Liver (tissue), 9 donors: ENCODE measurements around the gene PAQR4. TPM values are rescaled to one million over a fixed set of nuclear protein-coding genes. Genes with fewer than 3 reads are reported as not detected.

ENCODE experiments used
- DNase-seq: peaks from one replicate; pipeline ENCODE4 v3.0.0-alpha.2; 2017; ENCODE audit warnings: low spot score
- H3K27ac ChIP-seq, 2 donors: one replicate each; pipeline ENCODE4 v1.7.0; 2013; ENCODE audit warnings: inconsistent platforms in 2 of 2, low read length in 2 of 2, control low read depth in 1 of 2, low read depth in 1 of 2, mild to moderate bottlenecking in 1 of 2
- H3K27me3 ChIP-seq, 4 donors: one replicate each; pipeline versions ENCODE4 v1.6.1 to v1.7.0; 2013; ENCODE audit warnings: low read length in 3 of 4, inconsistent platforms in 1 of 4, mild to moderate bottlenecking in 1 of 4, moderate library complexity in 1 of 4; ENCODE audit not compliant: control insufficient read depth in 4 of 4, insufficient read depth in 4 of 4
- H3K36me3 ChIP-seq, 4 donors: one replicate each; pipeline versions ENCODE4 v1.6.1 to v1.7.0; 2013; ENCODE audit warnings: low read length in 3 of 4, mild to moderate bottlenecking in 3 of 4, low read depth in 1 of 4, moderate library complexity in 1 of 4; ENCODE audit not compliant: control insufficient read depth in 4 of 4, insufficient read depth in 3 of 4
- H3K4me1 ChIP-seq, 4 donors: one replicate each; pipeline versions ENCODE4 v1.6.1 to v1.7.0; 2013; ENCODE audit warnings: low read length in 3 of 4, mild to moderate bottlenecking in 3 of 4, moderate library complexity in 1 of 4; ENCODE audit not compliant: control insufficient read depth in 4 of 4, insufficient read depth in 4 of 4
- H3K4me3 ChIP-seq, 3 donors: one replicate each; pipeline versions ENCODE4 v1.6.1 to v1.7.0; 2013; ENCODE audit warnings: low read length in 3 of 3, control low read depth in 1 of 3, low read depth in 1 of 3, mild to moderate bottlenecking in 1 of 3
- H3K9ac ChIP-seq, 2 donors: one replicate each; pipeline ENCODE4 v1.7.0; 2013; ENCODE audit warnings: low read length in 2 of 2, mild to moderate bottlenecking in 2 of 2, moderate library complexity in 2 of 2, control low read depth in 1 of 2, low read depth in 1 of 2
- H3K9me3 ChIP-seq, 4 donors: one replicate each; pipeline versions ENCODE4 v1.6.1 to v1.7.0; 2013; ENCODE audit warnings: low read length in 3 of 4; ENCODE audit not compliant: control insufficient read depth in 4 of 4
- ATF3 ChIP-seq: IDR thresholded peaks from 2 replicates; pipeline ENCODE4 v1.6.1; 2016; ENCODE audit warnings: antibody characterized with exemption
- CTCF ChIP-seq: fragments of 150-350 bp; IDR thresholded peaks from 2 replicates; pipeline ENCODE4 v1.5.1; 2017; ENCODE audit warnings: improper control_type of control experiment, low read depth, low read length; ENCODE audit not compliant: missing input control
- EGR1 ChIP-seq, 2 donors: IDR thresholded peaks; 2 replicates each; pipeline ENCODE4 v1.6.1; 2016 to 2018; ENCODE audit warnings: antibody characterized with exemption in 2 of 2, low read depth in 2 of 2
- FOXA1 ChIP-seq: IDR thresholded peaks from 2 replicates; pipeline ENCODE4 v1.6.1; 2016; ENCODE audit warnings: antibody characterized with exemption
- FOXA2 ChIP-seq: IDR thresholded peaks from 2 replicates; pipeline ENCODE4 v1.6.1; 2016; ENCODE audit warnings: antibody characterized with exemption
- GABPA ChIP-seq, 2 donors: IDR thresholded peaks in 1 of 2; conservative IDR thresholded peaks in 1 of 2; 2 replicates each; pipeline ENCODE4 v1.6.1; 2016; ENCODE audit warnings: antibody characterized with exemption in 2 of 2, mild to moderate bottlenecking in 1 of 2, moderate library complexity in 1 of 2
- HNF4A ChIP-seq, 2 donors: conservative IDR thresholded peaks; 2 replicates each; pipeline ENCODE4 v1.6.1; 2016; ENCODE audit warnings: antibody characterized with exemption in 2 of 2, mild to moderate bottlenecking in 2 of 2
- HNF4G ChIP-seq: IDR thresholded peaks from 2 replicates; pipeline ENCODE4 v1.6.1; 2016; ENCODE audit warnings: antibody characterized with exemption
- JUND ChIP-seq, 2 donors: IDR thresholded peaks; 2 replicates each; pipeline ENCODE4 v1.6.1; 2016; ENCODE audit warnings: antibody characterized with exemption in 2 of 2
- MAX ChIP-seq: IDR thresholded peaks from 2 replicates; pipeline ENCODE4 v1.6.1; 2016; ENCODE audit warnings: antibody characterized with exemption
- NR2F2 ChIP-seq: IDR thresholded peaks from 2 replicates; pipeline ENCODE4 v1.6.1; 2016; ENCODE audit warnings: antibody characterized with exemption
- RAD21 ChIP-seq, 2 donors: IDR thresholded peaks; 2 replicates each; pipeline ENCODE4 v1.6.1; 2016; ENCODE audit warnings: antibody characterized with exemption in 2 of 2, mild to moderate bottlenecking in 2 of 2
- REST ChIP-seq: IDR thresholded peaks from 2 replicates; pipeline ENCODE4 v1.6.1; 2016; ENCODE audit warnings: antibody characterized with exemption, mild to moderate bottlenecking
- RXRA ChIP-seq, 2 donors: IDR thresholded peaks; 2 replicates each; pipeline ENCODE4 v1.6.1; 2017 to 2018; ENCODE audit warnings: antibody characterized with exemption in 2 of 2, mild to moderate bottlenecking in 1 of 2
- SP1 ChIP-seq: IDR thresholded peaks from 2 replicates; pipeline ENCODE4 v1.6.1; 2018; ENCODE audit warnings: antibody characterized with exemption, mild to moderate bottlenecking
- TAF1 ChIP-seq: conservative IDR thresholded peaks from 2 replicates; pipeline ENCODE4 v1.6.1; 2016; ENCODE audit warnings: antibody characterized with exemption, mild to moderate bottlenecking
- YY1 ChIP-seq: IDR thresholded peaks from 2 replicates; pipeline ENCODE4 v1.6.1; 2016; ENCODE audit warnings: antibody characterized with exemption, mild to moderate bottlenecking
- ZBTB33 ChIP-seq: IDR thresholded peaks from 2 replicates; pipeline ENCODE4 v1.6.1; 2016; ENCODE audit warnings: antibody characterized with exemption
- whole genome bisulfite sequencing: extraction: QIAGEN DNeasy Blood & Tissue Kit; methylation state at CpG from one replicate; pipeline ENCODE4 v1.1.7; 2013; 5-methylcytosine and 5-hydroxymethylcytosine counted together
- polyA plus RNA-seq, 2 donors: library from polyadenylated mRNA; stranded (reverse) in 1 of 2; unstranded in 1 of 2; fragments of 200-250 nt in 1 of 2; fragments of >200 nt in 1 of 2; fragmentation: Nextera tagmentation in 1 of 2; extraction: Ambion mirVana in 1 of 2; gene quantifications; one replicate each; pipeline versions ENCODE4 v1.2.1 to v1.2.3, GENCODE V29; 2013 to 2015
- total RNA-seq, 2 donors: library from RNA; depleted of rRNA; stranded (reverse); fragments of >200 nt; gene quantifications; one replicate each; pipeline ENCODE4 v1.2.3, GENCODE V29; 2014
- donor health status: healthy.
- donor health status: healthy.
- donor health status: healthy.
- donor health status: healthy.
- donor health status: healthy.

Gene PAQR4
- total and polyA plus RNA-seq, 4 donors: 0.63 to 9.9 (median 2.0) TPM

GRCh38 chr16:2976673-2977072 lies 7.5 kb downstream of the PAQR4 start:
- H3K36me3 ChIP-seq: no peaks in the 10 kb centered on the region
- no peak for DNase-seq
- no peak overlapping the region for H3K4me3 ChIP-seq
- 96% methylated on average over 15 of the region's 15 CpGs for WGBS
- H3K9ac ChIP-seq: no peak overlapping the region
- H3K9me3 ChIP-seq: no peaks in the 10 kb centered on the region
- H3K27me3 ChIP-seq: peaks cover 0 to 2% (median 0%) of the 10 kb centered on the region in 4 donors
- peaks cover 8 to 25% (median 14%) of the 10 kb centered on the region in 4 donors for H3K4me1 ChIP-seq
- TF ChIP-seq EGR1 (IDR thresholded peaks at IDR 0.05; ENCODE audit: low read depth in 2 of 2): no peak
- no peak for TF ChIP-seq SP1
- no peak for TF ChIP-seq FOXA2
- TF ChIP-seq TAF1: no peak
- no peak for TF ChIP-seq ZBTB33
- no peak for TF ChIP-seq RXRA (IDR thresholded peaks at IDR 0.05)
- H3K27ac ChIP-seq: no peak overlapping the region

GRCh38 chr16:2977440-2977839 lies 8.3 kb downstream of the PAQR4 start:
- H3K27ac ChIP-seq: no peak overlapping the region
- H3K4me1 ChIP-seq: peaks cover 8 to 25% (median 14%) of the 10 kb centered on the region in 4 donors
- no peaks in the 10 kb centered on the region for H3K36me3 ChIP-seq
- H3K9ac ChIP-seq: no peak overlapping the region
- DNase-seq: no peak
- WGBS: 33% methylated on average over 6 of the region's 6 CpGs
- no peak overlapping the region for H3K4me3 ChIP-seq
- no peaks in the 10 kb centered on the region for H3K9me3 ChIP-seq
- H3K27me3 ChIP-seq: peaks cover 0 to 2% (median 0%) of the 10 kb centered on the region in 4 donors
- TF ChIP-seq YY1: peak; percentile 83
- no peak for TF ChIP-seq GABPA (IDR thresholded peaks at IDR 0.05 in 1 of 2, conservative IDR thresholded peaks at IDR 0.05 in 1 of 2)
- no peak for TF ChIP-seq CTCF
- peak; percentile 81 for TF ChIP-seq SP1
- no peak for TF ChIP-seq ATF3
- no peak for TF ChIP-seq NR2F2
- no peak for TF ChIP-seq RAD21 (IDR thresholded peaks at IDR 0.05)
- no peak for TF ChIP-seq REST
- no peak for TF ChIP-seq EGR1 (IDR thresholded peaks at IDR 0.05; ENCODE audit: low read depth in 2 of 2)
- TF ChIP-seq ZBTB33: no peak
- no peak for TF ChIP-seq JUND (IDR thresholded peaks at IDR 0.05)
- peak; percentile 34 to 41 for TF ChIP-seq RXRA (IDR thresholded peaks at IDR 0.05)
- TF ChIP-seq MAX: no peak
- TF ChIP-seq FOXA1: peak; percentile 51
- peak; percentile 34 for TF ChIP-seq FOXA2
- TF ChIP-seq HNF4A (conservative IDR thresholded peaks at IDR 0.05): peak; percentile 49 to 68
- no peak for TF ChIP-seq HNF4G
- TF ChIP-seq TAF1: no peak
